HG03025 (cell line): Measurements from ENCODE around the gene VPS51.

Experiments
- ATAC-seq: cut with Tn5 transposase; IDR thresholded peaks from one replicate; pipeline ENCODE4 v1.9.1; 2021; ENCODE audit warnings: mild to moderate bottlenecking, moderate library complexity; ENCODE audit not compliant: unreplicated experiment, low FRiP score

Gene VPS51

DNA sequence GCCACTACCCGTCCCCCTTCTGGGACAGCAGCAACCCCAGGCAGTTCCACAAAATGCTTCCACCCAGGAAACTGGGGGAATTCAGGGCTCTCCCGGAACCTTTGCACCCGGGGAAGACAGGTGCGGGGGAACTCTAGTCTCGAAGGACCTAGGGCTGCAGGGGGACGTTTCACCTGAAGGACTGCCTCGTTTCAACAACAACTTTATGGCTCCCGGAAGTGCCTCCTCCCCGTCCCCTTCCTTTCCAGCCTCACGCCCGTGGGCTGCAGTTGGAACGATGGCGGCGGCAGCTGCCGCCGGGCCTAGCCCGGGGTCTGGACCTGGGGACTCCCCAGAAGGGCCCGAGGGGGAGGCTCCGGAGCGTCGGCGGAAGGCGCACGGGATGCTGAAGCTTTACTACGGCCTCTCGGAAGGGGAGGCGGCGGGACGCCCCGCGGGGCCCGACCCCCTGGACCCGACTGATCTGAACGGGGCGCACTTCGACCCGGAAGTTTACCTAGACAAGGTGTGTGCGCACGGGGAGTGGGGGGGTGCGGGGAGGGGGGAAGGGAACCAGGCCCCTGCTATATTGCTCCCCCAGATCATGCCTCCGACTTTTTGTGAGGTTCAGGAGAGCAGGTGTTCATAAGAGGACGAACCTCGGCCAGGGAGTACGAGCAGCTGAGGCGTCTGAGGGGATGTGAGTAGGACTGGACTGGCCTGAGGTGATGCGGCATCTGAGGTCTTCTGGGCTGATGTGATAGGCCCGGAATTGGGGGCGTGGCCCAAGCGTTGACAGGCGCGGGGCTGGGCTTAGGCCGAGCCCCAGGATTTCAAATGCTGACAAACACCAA, at the start of gene VPS51:
Gene VPS51, plus strand, starts transcription at position 241 of the 833 bp plus-strand sequence. Its CDS starts 37 bp downstream, at position 278.
- ATAC-seq, result peak; percentile 53

GRCh38 chr11:65047581-65048422, 48.2 kb upstream of the VPS51 start:
- ATAC-seq, result no peak

- no peak for ATAC-seq
Measured at GRCh38 chr11:65051398-65051858, 44.6 kb upstream of the VPS51 start.

DNA sequence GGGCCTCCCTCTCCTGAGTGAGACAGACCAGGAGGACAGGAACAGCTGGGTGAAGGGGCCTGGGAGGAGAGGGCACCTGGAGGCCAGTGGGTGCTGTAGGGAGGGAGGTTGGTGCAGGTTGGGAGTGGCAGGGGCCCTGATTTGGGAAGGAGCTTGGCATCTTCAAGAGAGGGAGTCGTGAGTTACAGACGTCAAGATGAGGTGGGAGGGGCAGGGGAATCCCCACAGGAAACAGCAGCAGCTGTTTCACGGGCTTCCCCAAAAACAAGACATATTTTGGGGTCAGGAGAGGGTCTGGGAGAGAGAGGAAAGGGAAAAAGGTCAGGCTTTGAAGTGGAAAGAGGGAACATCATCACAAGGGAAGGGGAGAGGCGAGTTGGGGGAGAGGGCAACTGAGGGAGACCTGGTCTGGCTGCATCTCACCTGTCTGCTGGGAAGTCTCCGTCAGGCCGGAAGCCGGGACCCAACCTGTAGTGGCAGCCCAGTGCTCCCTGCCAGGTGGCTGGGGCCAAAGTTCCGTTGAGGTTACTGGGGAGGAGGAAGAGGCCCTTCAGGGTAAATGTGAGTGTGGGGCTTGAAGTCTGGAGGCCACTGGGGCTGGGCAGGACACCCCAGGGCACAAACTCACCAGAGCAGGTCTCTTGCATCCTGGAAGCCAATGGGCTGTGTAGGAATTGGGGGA, 42.0 kb upstream of the VPS51 start:
- ATAC-seq, result no peak

DNA sequence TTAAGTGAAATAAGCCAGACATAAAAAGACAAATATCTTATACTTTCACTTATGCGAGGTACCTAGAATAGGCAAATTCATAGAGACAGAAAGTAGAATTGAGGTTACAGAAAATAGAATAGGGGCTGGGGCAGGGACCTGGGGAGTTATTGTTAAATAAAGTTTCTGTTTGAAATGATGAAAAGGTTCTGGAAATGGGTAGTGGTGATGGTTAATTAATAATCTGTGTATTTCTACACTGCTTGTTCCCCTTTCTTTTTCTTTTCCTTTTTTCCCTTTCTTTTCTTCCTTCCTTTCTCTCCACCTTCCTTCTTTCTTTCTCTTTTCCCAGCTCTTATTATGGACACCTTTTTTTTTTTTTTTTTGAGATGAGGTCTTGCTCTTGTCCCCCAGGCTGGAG, 40.5 kb upstream of the VPS51 start:
- ATAC-seq, result no peak

DNA sequence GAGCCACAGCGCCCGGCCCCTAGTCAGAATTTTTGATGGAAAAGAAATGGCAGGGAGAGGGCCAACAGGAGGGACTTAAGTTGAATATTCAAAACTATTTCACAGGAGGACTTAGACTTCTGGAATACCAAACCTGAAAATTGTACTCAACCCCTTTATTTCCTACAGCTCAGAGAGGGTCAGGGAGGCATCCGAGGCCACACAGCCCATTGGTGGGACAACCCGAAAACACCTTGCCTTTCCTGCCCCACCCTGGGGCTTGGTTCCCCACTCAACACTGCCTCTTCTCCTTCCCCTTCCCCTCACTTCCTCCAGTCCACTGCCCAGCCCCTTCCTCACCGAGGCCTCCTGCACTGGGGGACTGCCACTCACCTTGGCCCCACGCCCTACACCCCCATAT, 39.0 kb upstream of the VPS51 start:
- ATAC-seq, result no peak

- ATAC-seq, result no peak
Measured at GRCh38 chr11:65057526-65057925, 38.5 kb upstream of the VPS51 start.

DNA sequence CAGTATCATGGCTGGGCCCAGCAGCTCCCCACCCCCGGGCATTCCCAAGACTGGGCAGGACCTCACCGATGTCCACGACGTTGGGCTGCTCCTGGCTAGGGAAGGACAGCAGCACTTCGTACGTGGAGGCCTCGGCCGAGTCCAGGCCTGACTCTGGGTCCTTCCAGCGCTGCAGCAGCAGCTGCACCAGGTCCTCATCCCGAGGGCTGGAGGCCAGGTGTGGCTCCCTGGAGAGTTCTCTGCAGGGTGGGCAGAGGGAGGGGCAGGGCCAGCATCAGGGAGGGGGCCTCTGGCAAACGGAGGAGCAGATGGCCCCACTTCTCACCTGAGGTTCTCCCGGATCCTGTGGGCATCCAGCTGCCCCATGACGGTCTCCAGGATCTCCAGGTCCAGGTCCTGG, 38.0 kb upstream of the VPS51 start:
- ATAC-seq, result no peak

- ATAC-seq, result no peak
Measured at GRCh38 chr11:65058419-65059054, 37.5 kb upstream of the VPS51 start, which contains the start of gene NAALADL1. Gene NAALADL1 (minus strand): TSS chr11:65058553. CDS start chr11:65058521, 32 bp downstream.

- no peak for ATAC-seq
Measured at GRCh38 chr11:65059523-65059922, 36.5 kb upstream of the VPS51 start.

- ATAC-seq, result no peak
Measured at GRCh38 chr11:65059959-65060824, 35.8 kb upstream of the VPS51 start.

DNA sequence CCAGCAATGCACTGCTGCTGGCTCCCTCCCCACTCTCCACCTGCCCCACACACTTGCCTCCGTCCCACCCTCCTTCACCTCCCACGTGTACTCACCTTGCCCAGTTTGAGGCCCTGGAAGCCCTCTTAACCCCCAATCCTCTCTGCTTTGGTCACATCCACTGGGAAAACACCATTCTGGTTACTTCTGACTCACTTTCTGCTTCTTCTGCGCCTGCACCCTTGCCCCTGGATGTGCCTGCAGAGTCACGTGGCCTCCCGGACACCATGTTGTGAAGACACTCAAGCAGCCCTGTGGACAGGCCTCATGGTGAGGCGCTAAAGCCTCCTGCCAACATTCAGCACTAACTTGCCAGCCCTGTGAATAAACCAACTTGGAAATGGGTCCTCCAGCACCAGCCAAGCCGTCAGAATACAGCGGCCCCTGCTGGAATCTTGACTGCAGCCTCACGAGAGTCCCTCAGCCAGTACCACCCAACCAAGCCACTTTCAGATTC, 35.1 kb upstream of the VPS51 start:
- ATAC-seq, result no peak

DNA sequence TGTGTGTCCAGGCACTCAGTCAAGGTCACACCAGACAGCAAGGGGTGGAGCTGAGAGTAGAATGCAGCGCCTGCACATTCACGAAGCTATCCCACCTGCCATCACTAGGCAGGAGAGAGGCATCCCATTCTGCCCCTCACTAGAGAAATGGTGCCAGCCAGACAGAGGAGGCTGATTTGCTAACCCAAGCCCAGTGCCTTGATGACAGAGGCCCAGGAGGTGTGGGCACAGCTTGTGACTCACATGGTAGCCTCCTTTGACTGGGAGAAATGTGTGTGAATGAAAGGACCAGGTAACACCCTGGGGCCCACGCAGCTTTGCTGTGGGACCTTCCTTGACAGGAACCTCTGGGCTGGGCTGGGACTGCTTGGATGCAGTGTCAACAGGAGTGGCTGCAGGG, 32.5 kb upstream of the VPS51 start:
- no peak for ATAC-seq

- no peak for ATAC-seq
Measured at GRCh38 chr11:65064847-65065240, 31.2 kb upstream of the VPS51 start.

- no peak for ATAC-seq
Measured at GRCh38 chr11:65065851-65066250, 30.2 kb upstream of the VPS51 start.

DNA sequence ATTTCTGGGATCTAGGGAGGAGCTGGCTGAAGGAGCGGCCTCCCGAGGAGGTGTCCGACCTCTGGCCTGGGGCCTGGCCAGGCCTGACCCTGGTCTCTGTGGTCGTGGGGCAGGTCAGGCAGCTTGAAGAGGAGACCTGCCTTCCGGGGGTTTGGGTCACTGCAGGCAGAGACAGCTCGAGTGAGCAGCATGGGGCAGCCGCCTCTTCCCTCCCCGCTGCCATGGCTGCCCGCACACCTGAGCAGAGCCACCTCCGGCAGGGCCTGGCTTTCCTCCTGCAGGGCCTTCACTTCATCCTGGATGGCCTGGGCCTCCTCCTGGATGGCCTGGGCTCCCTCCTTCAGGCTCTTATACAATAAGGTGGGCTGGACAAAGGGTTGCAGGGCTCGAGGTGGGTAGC, 29.7 kb upstream of the VPS51 start:
- ATAC-seq, result no peak

DNA sequence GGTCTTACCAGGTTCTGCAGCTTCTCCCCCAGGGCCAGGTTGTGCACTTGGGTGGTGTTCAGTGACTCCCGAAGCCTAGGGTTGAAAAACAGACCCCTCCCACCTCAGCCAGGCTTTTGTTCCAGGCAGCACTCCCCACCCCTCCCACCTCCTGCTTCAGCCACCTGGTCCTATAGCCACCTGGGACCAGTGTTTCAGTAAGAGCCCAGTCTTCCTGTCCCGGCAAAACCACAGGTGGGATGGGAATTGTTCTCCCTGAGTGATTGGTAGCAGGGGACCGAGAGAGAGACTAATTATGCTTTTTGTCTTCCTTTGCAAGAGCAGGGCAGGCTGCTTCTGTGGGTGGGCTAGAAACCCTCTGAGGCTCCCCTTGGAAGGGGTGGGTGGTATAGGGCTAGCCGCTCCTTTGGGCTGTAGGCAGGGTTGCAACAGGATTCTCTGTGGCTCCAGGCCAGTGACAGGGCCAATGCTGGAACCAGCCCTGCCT, 29.2 kb upstream of the VPS51 start:
- no peak for ATAC-seq

DNA sequence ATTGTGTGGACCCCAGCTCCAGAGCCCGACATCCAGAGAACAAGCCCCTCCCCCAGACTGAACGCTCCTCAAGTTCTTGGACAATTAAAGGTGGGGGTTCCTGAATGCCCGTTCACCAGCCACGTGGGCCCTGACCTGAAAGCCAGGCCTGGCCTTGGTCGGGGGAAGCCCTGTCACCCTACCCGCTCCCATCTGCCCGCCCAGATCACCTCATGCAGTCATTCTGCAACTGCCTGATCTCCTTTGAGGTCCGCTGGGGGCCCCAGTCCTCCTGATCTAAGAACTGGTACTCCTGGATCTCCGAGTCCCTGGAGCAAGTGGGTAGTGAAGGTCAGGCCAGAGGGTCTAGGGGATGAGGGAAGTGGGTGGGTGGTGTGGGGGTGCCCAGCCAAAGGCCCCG, 28.6 kb upstream of the VPS51 start:
- no peak for ATAC-seq

GRCh38 chr11:65069217-65069616, 26.8 kb upstream of the VPS51 start:
- ATAC-seq, result no peak
